Adrenal gland (tissue), 12 donors: ENCODE data around the gene TUBGCP2. TPM values are rescaled to one million over a fixed set of nuclear protein-coding genes. Genes with fewer than 3 reads are reported as not detected.
"Not testable (repeated sequence)": the region's sequence is repeated elsewhere in the genome, so short reads cannot be mapped to it uniquely, and the experiment has no call there.

Experiments used
- DNase-seq, 7 donors: peaks; one replicate each; pipeline ENCODE4 v3.0.0-alpha.2; 2019 to 2020
- H3K27ac ChIP-seq, 5 donors: fragments of 200-600 bp; sonication (generic) in 4 of 5; 1 replicate in 3 of 5; 2 replicates in 2 of 5; pipeline versions ENCODE4 v1.5.1 to v1.8.0; 2016 to 2020; ENCODE audit warnings: mild to moderate bottlenecking in 1 of 5
- H3K27me3 ChIP-seq: fragments of 200-600 bp; 2 replicates; pipeline ENCODE4 v1.8.0; 2021
- H3K36me3 ChIP-seq, 2 donors: fragments of 200-600 bp; replicated peaks in 1 of 2; 1 replicate in 1 of 2; 2 replicates in 1 of 2; pipeline versions ENCODE4 v1.5.1 to v1.8.0; 2018 to 2022
- H3K4me1 ChIP-seq, 2 donors: fragments of 200-600 bp; replicated peaks in 1 of 2; 1 replicate in 1 of 2; 2 replicates in 1 of 2; pipeline versions ENCODE4 v1.5.1 to v1.8.0; 2018 to 2021
- H3K4me3 ChIP-seq, 4 donors: fragments of 200-600 bp; sonication (generic) in 3 of 4; one replicate each; pipeline ENCODE4 v1.5.1; 2016 to 2018
- H3K9me3 ChIP-seq, 3 donors: fragments of 200-600 bp; sonication (generic) in 1 of 3; replicated peaks in 1 of 3; 1 replicate in 2 of 3; 2 replicates in 1 of 3; pipeline versions ENCODE4 v1.5.1 to v1.8.0; 2016 to 2021
- CTCF ChIP-seq, 6 experiments: fragments of 450-650 bp in 4 of 6; fragments of 200-600 bp in 2 of 6; sonication (generic) in 1 of 6; IDR thresholded peaks; 1 replicate in 5 of 6; 2 replicates in 1 of 6; pipeline versions ENCODE4 v1.5.1 to v1.8.0; 2016 to 2021; ENCODE audit warnings: antibody characterized with exemption in 6 of 6, mild to moderate bottlenecking in 2 of 6, moderate library complexity in 1 of 6
- POLR2A ChIP-seq, 2 donors: fragments of 450-650 bp; IDR thresholded peaks; one replicate each; pipeline ENCODE4 v1.6.1; 2017; ENCODE audit warnings: antibody characterized with exemption in 2 of 2, mild to moderate bottlenecking in 2 of 2, moderate library complexity in 1 of 2
- WGBS, 4 donors: extraction: QIAGEN DNeasy Blood & Tissue Kit in 2 of 4; methylation state at CpG; one replicate each; pipeline versions ENCODE4 v1.1.5 to v1.1.7; 2013 to 2017; 5-methylcytosine and 5-hydroxymethylcytosine counted together
- intact Hi-C, 2 donors: fragments of 100-400 bp; cut with DNase I; formaldehyde crosslinking; loops; one replicate each; pipeline versions ENCODE4 v1.14.1 to v1.15.0; 2022 to 2023
- polyA plus RNA-seq, 3 donors: library from polyadenylated mRNA; stranded (reverse); fragments of 200-250 nt in 2 of 3; fragments of 350-450 nt in 1 of 3; fragmentation: Illumina TruSeq in 1 of 3; extraction: RNeasy Lipid Tissue Mini Kit (QIAGEN cat#74804) in 1 of 3; gene quantifications; one replicate each; pipeline ENCODE4 v1.2.3, GENCODE V29; 2013 to 2014
- total RNA-seq, 9 donors: library from RNA; depleted of rRNA in 4 of 9; stranded (reverse); fragments of >200 nt in 4 of 9; fragments of 120-200 nt in 1 of 9; fragmentation: NEBNext Ultra II Directional in 1 of 9; extraction: Animal tissue kit (Norgen Biotek cat#: 25700) in 1 of 9; gene quantifications; one replicate each; pipeline versions ENCODE4 v1.1.0 to v1.2.4, GENCODE V29; 2013 to 2023
- donor health status: healthy with polysubstance abuse.
- donor health status: Bipolar disorder and iron deficiency.
- donor health status: DM: yes; HTN: yes; CAD: no.
- donor health status: DM: no; HTN: no; CAD: no.
- donor health status: DM: no; HTN: no; CAD: no.
- donor health status: DM: yes; HTN: yes; CAD: no.

The TUBGCP2 gene
- total and polyA plus RNA-seq, 12 donors = 30.9 to 234 (median 62.0) TPM

GRCh38 chr10:133237241-133237587 lies 71.5 kb downstream of the TUBGCP2 start:
- no peak overlapping the region for H3K27ac ChIP-seq
- WGBS, 4 donors = 7 to 20% (median 8%) methylated on average over 2 to 32 of the region's 32 CpGs; no CpG with 5 or more reads in 1 of the 4 donors
- no peak for DNase-seq
- intact Hi-C loops = loop anchor here in 1 of 2 donors (10.0 kb wide), 1 partner anchor 82 kb away; no protein-coding TSS in a partner anchor
- no peaks in the 10 kb centered on the region for H3K9me3 ChIP-seq
- H3K36me3 ChIP-seq = no peaks in the 10 kb centered on the region
- peak overlapping the region in 1 of 4 donors; percentile 38 for H3K4me3 ChIP-seq
- TF ChIP-seq CTCF (IDR thresholded peaks at IDR 0.05) = no peak
- TF ChIP-seq POLR2A (IDR thresholded peaks at IDR 0.05) = no peak
- peaks cover 54% of the 10 kb centered on the region for H3K27me3 ChIP-seq
- H3K4me1 ChIP-seq = peaks cover 0 to 8% of the 10 kb centered on the region in 2 donors

- Histone ChIP-seq H3K27ac (peak overlapping the region in 1 of 5 donors; percentile 65), H3K27me3 (peaks cover 60% of the 10 kb centered on the region), H3K4me3 (peak overlapping the region in 1 of 4 donors; percentile 38), H3K36me3 (no peaks in the 10 kb centered on the region), H3K4me1 (peaks cover 0 to 8% of the 10 kb centered on the region in 2 donors), H3K9me3 (no peaks in the 10 kb centered on the region)
- no peak for DNase-seq
- no peak for TF ChIP-seq POLR2A (IDR thresholded peaks at IDR 0.05)
- TF ChIP-seq CTCF (IDR thresholded peaks at IDR 0.05) = no peak
- 1 to 7% (median 1%) methylated on average over 6 to 103 of the region's 103 CpGs for WGBS, 4 donors
- intact Hi-C loops = loop anchor here in 1 of 2 donors (10.0 kb wide), 1 partner anchor 82 kb away; no protein-coding TSS in a partner anchor
These were observed 72.1 kb downstream of the TUBGCP2 start for GRCh38 chr10:133236401-133237240.

GRCh38 chr10:133235932-133236331 lies 72.7 kb downstream of the TUBGCP2 start:
- WGBS, 4 donors = 0 to 23% (median 7%) methylated on average over 7 to 18 of the region's 18 CpGs
- no peak for DNase-seq
- intact Hi-C loops = loop anchor here in 1 of 2 donors (10.0 kb wide), 1 partner anchor 81 kb away; no protein-coding TSS in a partner anchor
- H3K9me3 ChIP-seq = no peaks in the 10 kb centered on the region
- peak overlapping the region in 1 of 4 donors; percentile 38 for H3K4me3 ChIP-seq
- H3K27ac ChIP-seq = peak overlapping the region in 1 of 5 donors; percentile 79
- H3K4me1 ChIP-seq = peaks cover 0 to 8% of the 10 kb centered on the region in 2 donors
- H3K27me3 ChIP-seq = peaks cover 66% of the 10 kb centered on the region
- no peaks in the 10 kb centered on the region for H3K36me3 ChIP-seq
- no peak for TF ChIP-seq POLR2A (IDR thresholded peaks at IDR 0.05)
- no peak for TF ChIP-seq CTCF (IDR thresholded peaks at IDR 0.05)

- no peaks in the 10 kb centered on the region for H3K9me3 ChIP-seq
- H3K36me3 ChIP-seq = no peaks in the 10 kb centered on the region
- DNase-seq = no peak
- peak overlapping the region in 1 of 4 donors; percentile 38 for H3K4me3 ChIP-seq
- peaks cover 71% of the 10 kb centered on the region for H3K27me3 ChIP-seq
- peak overlapping the region in 1 of 5 donors; percentile 79 for H3K27ac ChIP-seq
- peaks cover 0 to 8% of the 10 kb centered on the region in 2 donors for H3K4me1 ChIP-seq
- intact Hi-C loops = loop anchor here in 1 of 2 donors (10.0 kb wide), 1 partner anchor 81 kb away; no protein-coding TSS in a partner anchor
- WGBS, 4 donors = 16 to 21% (median 18%) methylated on average over 20 to 48 of the region's 48 CpGs; no CpG with 5 or more reads in 1 of the 4 donors
- TF ChIP-seq POLR2A (IDR thresholded peaks at IDR 0.05) (no peak), CTCF (IDR thresholded peaks at IDR 0.05) (no peak)
These were observed 73.3 kb downstream of the TUBGCP2 start for GRCh38 chr10:133235265-133235855.

GRCh38 chr10:133234796-133235195 lies 73.9 kb downstream of the TUBGCP2 start:
- Histone ChIP-seq H3K27ac (peak overlapping the region in 1 of 5 donors; percentile 79), H3K27me3 (peaks cover 76% of the 10 kb centered on the region)
- intact Hi-C loops = loop anchor here in 1 of 2 donors (10.0 kb wide), 1 partner anchor 80 kb away; no protein-coding TSS in a partner anchor
- not testable (repeated sequence) for H3K36me3 ChIP-seq, H3K9me3 ChIP-seq, H3K4me1 ChIP-seq, DNase-seq, H3K4me3 ChIP-seq
- WGBS, 4 donors = 54 to 72% (median 61%) methylated on average over 7 to 9 of the region's 10 CpGs
